BE2C (cell line): ENCODE data around the gene SMYD4.
"Not testable (repeated sequence)": the region's sequence is repeated elsewhere in the genome, so short reads cannot be mapped to it uniquely, and the experiment has no call there.

Experiments used
- DNase-seq: peaks from one replicate; pipeline ENCODE4 v3.0.0-alpha.2; 2020
- H3K27me3 ChIP-seq: fragments of 250-450 bp; sonication (Bioruptor Pico); 2 replicates; pipeline ENCODE4 v1.5.1; 2020; ENCODE audit warnings: mild to moderate bottlenecking
- H3K36me3 ChIP-seq: fragments of 250-450 bp; sonication (Bioruptor Pico); 2 replicates; pipeline ENCODE4 v1.5.1; 2020; ENCODE audit warnings: mild to moderate bottlenecking
- H3K4me1 ChIP-seq: fragments of 250-450 bp; sonication (Bioruptor Pico); 2 replicates; pipeline ENCODE4 v1.5.1; 2020
- H3K4me3 ChIP-seq: 2 replicates; pipeline ENCODE4 v1.5.1; 2011; ENCODE audit warnings: low read depth, low read length
- H3K9me3 ChIP-seq: fragments of 250-450 bp; sonication (Bioruptor Pico); 2 replicates; pipeline ENCODE4 v1.5.1; 2020
- TF ChIP-seq, protein P1 (sequence below): IDR thresholded peaks from 2 replicates; pipeline ENCODE4 v1.5.1; 2012; ENCODE audit warnings: mild to moderate bottlenecking, low read depth, low read length

SMYD4 gene

DNA sequence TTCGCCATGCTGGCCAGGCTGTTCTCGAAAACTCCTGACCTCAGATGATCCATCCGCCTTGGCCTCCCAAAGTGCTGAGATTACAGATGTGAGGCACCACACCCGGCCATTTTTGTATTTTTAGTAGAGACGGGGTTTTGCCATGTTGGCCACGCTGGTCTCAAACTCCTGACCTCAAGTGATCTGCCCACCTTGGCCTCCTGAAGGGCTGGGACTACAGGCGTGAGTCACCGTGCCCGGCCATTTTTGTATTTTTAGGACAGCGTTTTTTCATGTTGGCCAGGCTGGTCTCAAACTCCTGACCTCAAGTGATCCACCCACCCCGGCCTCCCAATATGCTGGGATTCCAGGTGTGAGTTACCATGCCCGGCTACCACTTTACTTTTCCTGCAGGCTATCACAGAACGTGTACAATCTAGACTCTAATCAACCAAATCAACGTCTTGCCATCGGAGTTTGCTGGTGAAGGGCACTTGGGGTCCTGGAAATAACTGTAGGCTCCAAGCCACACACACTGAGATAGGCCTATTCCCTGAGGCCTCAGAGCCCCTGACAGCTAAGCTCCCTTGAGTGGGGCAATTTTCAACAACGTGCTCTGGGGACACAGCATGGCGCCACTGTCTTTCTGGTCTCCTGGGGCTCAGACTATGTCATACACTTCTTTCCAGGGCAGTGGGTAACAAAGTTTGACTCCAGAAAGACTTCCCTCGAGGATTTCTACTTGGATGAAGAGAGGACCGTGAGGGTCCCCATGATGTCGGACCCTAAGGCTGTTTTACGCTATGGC lies 55.1 kb downstream of the SMYD4 start:
- Histone ChIP-seq H3K4me1 (no peaks in the 10 kb centered on the region), H3K9me3 (no peaks in the 10 kb centered on the region), H3K4me3 (no peak overlapping the region), H3K36me3 (no peaks in the 10 kb centered on the region; the same call in 1 of the 2 replicates), H3K27me3 (no peaks in the 10 kb centered on the region)
- TF ChIP-seq, protein P1, sequence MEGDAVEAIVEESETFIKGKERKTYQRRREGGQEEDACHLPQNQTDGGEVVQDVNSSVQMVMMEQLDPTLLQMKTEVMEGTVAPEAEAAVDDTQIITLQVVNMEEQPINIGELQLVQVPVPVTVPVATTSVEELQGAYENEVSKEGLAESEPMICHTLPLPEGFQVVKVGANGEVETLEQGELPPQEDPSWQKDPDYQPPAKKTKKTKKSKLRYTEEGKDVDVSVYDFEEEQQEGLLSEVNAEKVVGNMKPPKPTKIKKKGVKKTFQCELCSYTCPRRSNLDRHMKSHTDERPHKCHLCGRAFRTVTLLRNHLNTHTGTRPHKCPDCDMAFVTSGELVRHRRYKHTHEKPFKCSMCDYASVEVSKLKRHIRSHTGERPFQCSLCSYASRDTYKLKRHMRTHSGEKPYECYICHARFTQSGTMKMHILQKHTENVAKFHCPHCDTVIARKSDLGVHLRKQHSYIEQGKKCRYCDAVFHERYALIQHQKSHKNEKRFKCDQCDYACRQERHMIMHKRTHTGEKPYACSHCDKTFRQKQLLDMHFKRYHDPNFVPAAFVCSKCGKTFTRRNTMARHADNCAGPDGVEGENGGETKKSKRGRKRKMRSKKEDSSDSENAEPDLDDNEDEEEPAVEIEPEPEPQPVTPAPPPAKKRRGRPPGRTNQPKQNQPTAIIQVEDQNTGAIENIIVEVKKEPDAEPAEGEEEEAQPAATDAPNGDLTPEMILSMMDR = no peak
- no peak for DNase-seq

DNA sequence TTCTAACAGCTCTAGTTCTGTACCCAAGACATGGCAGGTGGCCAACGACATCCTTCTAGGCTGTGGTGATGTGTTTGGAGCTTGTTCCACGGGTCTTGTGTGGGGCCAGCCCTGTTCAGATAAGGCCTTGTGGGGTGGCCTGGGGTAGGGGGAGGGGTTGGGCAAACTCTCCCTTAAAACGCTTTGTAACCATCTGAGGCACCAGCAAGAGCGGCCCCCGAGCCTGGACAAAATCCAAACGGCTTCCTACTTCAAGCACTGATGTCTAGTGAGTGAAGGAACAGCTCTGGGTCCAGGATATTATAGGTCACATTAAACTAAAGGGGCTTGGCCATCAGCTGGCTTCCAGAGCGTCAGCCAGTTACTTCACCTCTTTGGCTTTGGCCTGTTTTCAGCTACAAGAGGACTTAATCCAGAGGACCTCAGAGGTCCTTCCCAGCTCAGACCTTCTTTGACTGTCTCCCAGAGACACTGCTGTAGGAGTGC lies 56.0 kb downstream of the SMYD4 start:
- Histone ChIP-seq H3K27me3 (no peaks in the 10 kb centered on the region), H3K36me3 (no peaks in the 10 kb centered on the region; the same call in 1 of the 2 replicates), H3K4me1 (no peaks in the 10 kb centered on the region), H3K9me3 (no peaks in the 10 kb centered on the region), H3K4me3 (no peak overlapping the region)
- no peak for DNase-seq
- TF ChIP-seq, protein P1 = no peak

DNA sequence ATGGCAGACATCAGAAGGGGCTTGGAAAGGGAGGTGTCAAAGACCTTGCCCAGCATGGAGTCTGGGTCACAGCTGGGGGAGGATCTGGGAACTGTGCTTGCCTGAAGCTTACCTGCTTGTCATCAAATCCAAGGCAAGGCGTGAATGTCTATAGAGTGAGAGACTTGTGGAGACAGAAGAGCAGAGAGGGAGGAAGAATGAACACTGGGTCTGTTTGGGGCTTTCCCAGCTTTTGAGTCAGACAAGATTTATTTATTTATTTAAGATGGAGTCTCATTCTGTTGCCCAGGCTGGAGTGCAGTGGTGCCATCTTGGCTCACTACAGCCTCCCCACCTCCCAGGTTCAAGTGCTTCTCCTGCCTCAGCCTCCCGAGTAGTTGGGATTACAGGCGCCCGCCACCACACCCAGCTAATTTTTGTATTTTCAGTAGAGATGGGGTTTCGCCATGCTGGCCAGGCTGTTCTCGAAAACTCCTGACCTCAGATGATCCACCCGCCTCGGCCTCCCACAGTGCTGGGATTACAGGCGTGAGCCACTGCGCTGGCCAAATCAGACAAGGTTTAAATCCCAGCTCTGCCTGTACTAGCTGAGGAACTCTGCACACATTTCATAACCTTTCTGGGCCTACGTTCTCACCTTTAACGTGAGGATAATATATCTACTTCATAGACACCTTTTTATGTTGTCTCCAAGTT lies 56.6 kb downstream of the SMYD4 start:
- H3K4me1 ChIP-seq, H3K9me3 ChIP-seq, H3K27me3 ChIP-seq, H3K4me3 ChIP-seq, H3K36me3 ChIP-seq, DNase-seq: not testable (repeated sequence)

DNA sequence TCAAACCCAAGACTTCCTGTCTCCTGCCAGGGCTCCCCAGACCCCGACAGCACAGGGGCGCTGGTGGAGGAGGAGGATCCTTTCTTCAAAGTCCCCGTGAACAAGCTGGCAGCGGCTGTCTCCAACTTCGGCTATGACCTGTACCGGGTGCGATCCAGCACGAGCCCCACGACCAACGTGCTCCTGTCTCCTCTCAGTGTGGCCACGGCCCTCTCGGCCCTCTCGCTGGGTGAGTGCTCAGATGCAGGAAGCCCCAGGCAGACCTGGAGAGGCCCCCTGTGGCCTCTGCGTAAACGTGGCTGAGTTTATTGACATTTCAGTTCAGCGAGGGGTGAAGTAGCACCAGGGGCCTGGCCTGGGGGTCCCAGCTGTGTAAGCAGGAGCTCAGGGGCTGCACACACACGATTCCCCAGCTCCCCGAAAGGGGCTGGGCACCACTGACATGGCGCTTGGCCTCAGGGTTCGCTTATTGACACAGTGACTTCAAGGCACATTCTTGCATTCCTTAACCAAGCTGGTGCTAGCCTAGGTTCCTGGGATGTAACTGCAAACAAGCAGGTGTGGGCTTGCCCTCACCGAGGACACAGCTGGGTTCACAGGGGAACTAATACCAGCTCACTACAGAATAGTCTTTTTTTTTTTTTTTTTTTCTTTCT lies 59.8 kb downstream of the SMYD4 start:
- Histone ChIP-seq H3K9me3 (no peaks in the 10 kb centered on the region), H3K4me3 (no peak overlapping the region), H3K4me1 (no peaks in the 10 kb centered on the region), H3K36me3 (no peaks in the 10 kb centered on the region), H3K27me3 (no peaks in the 10 kb centered on the region)
- DNase-seq = no peak
- TF ChIP-seq, protein P1 = no peak

DNA sequence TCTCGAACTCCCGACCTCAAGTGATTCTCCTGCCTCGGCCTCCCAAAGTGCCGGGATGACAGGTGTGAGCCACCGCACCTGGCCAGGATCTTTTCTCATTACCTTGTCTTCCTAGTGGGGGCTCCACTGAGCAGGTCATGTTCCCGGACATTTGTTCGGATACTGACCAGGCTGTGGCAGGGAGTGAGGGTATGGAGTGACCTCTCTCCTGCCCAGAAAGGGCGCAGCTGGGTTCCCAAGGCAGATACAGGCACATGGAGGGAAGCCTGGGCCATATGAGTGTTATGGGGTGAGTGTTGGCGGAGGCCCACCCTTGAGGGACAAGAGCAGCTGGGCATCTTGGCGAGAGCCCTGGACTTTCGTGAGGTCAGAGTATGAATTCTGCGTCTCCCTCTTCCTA lies 62.3 kb downstream of the SMYD4 start:
- DNase-seq = no peak
- TF ChIP-seq, protein P1 = no peak
- Histone ChIP-seq H3K27me3 (no peaks in the 10 kb centered on the region), H3K4me1 (peaks cover 16% of the 10 kb centered on the region), H3K4me3 (no peak overlapping the region), H3K36me3 (no peaks in the 10 kb centered on the region), H3K9me3 (no peaks in the 10 kb centered on the region)

DNA sequence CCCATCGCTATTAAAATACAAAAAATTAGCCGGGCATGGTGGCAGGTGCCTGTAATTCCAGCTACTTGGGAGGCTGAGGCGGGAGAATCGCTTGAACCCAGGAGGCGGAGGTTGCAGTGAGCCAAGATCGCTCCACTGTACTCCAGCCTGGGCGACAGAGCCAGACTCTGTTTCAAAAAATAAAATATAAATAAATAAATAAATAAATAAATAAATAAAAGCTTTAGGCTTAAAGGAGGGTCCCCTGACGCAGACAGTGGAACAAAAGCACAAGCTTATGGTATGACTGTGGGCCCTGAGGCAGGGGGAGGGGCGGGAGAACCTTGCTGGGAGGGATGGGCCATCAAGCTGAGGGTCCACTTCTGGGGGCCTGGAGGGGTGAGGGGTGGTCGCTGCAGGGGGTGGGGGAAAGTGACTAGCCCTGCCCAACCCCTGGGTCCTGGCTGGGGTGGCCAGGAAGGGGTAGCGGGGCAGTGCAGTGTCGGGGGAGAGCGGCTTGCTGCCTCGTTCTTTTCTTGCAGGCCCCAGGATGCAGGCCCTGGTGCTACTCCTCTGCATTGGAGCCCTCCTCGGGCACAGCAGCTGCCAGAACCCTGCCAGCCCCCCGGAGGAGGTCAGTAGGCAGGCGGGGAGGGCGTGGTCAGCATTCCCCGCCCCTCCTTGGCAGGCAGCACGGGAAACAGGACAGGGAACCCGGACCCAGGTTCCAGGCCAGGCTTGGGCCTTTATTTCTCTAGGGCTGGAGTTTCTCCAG lies 63.1 kb downstream of the SMYD4 start:
- DNase-seq = peak; percentile 41
- peaks cover 16% of the 10 kb centered on the region for H3K4me1 ChIP-seq
- no peaks in the 10 kb centered on the region for H3K36me3 ChIP-seq

More for the DNA sequence above, 63.1 kb downstream of the SMYD4 start:
- no peaks in the 10 kb centered on the region for H3K27me3 ChIP-seq
- TF ChIP-seq, protein P1 = no peak
- no peak overlapping the region for H3K4me3 ChIP-seq
- H3K9me3 ChIP-seq = no peaks in the 10 kb centered on the region
